ENCODE measurements around the gene CPTP. TPM values are rescaled to one million over a fixed set of nuclear protein-coding genes. Genes with fewer than 3 reads are reported as not detected.

CPTP gene
- total and polyA plus RNA-seq, 2 donors (not counting 1 experiment from before 2014, with no cell fraction given) = 17.1 to 18.8 TPM

DNA sequence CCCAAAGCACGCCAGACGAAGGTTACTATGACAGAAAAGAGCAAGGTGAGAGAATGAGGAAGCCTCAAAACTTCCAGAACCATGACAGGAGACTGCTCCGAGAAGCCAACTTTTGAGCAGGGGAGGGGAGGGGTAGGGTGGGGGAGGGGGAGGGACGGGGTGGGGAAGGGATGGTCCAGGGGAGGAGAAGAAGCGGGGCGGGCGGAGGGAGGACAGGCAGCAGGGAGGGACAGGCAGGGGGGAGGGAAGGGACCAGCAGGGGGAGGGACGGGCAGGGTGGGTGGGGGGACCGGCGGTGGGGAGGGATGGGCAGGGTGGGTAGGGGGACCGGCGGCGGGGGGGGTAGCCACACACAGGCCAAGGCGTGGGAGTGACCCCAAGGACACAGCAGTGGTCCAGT, 2.2 kb upstream of the CPTP start:
- Histone ChIP-seq H3K9ac (ENCODE audit: low read length) (no peak overlapping the region), H3K79me2 (ENCODE audit: control insufficient read depth, insufficient read depth, low read length) (peaks cover 63% of the 10 kb centered on the region)
- H3K27ac Mint-ChIP-seq = no peak overlapping the region

DNA sequence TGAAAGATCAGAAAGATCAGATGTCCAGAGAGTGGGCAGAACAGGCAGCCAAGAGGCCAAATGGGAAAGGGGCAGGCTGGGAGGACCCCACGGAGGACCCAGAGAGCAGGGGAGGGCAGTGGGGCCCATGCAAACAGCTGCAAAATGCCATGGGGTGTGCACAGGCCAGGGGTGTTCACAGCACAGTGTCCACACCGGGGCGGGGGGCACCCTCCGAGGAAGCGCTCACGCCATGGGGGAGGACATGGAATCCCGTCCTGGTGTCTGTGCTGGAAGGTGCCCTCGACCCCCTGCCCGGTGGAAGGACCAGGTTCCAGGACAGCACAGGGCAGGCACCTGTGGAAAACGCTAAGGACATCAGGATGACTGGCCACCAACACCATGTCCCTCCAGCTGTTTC, 1.6 kb upstream of the CPTP start:
- H3K4me1 Mint-ChIP-seq = peaks cover 29% of the 10 kb centered on the region
- Histone ChIP-seq H4K20me1 (ENCODE audit: control insufficient read depth, insufficient read depth, low read length, poor library complexity, severe bottlenecking) (peaks cover 62% of the 10 kb centered on the region), H3K4me3 (ENCODE audit: control extremely low read depth in 1 of 5, extremely low read depth in 1 of 5, insufficient read depth in 1 of 5, low read depth in 2 of 5, low read length in 4 of 5) (no peak overlapping the region), H3K27me3 (replicated peaks in 1 of 4; ENCODE audit: control extremely low read depth in 1 of 4, control insufficient read depth in 3 of 4, insufficient read depth in 4 of 4, low read length in 3 of 4) (no peaks in the 10 kb centered on the region), H3K4me2 (replicated peaks; ENCODE audit: low read depth, low read length, poor library complexity, severe bottlenecking) (peak overlapping the region; percentile 33), H3K36me3 (replicated peaks in 1 of 2; ENCODE audit: control extremely low read depth in 1 of 2, control insufficient read depth in 1 of 2, extremely low read depth in 1 of 2, insufficient read depth in 2 of 2, low read length in 1 of 2) (peaks cover 0 to 23% of the 10 kb centered on the region in 2 experiments), H3K9ac (ENCODE audit: low read length) (no peak overlapping the region), H3K9me3 (ENCODE audit: control extremely low read depth in 1 of 3, control insufficient read depth in 2 of 3, insufficient read depth in 1 of 3, low read length in 2 of 3) (no peaks in the 10 kb centered on the region), H3K4me1 (ENCODE audit: control insufficient read depth in 2 of 2, insufficient read depth in 2 of 2, low read length in 2 of 2) (peaks cover 20 to 32% of the 10 kb centered on the region in 2 donors), H2AFZ (ENCODE audit: insufficient read depth, low read depth, low read length, poor library complexity, severe bottlenecking) (no peak overlapping the region), H3K79me2 (ENCODE audit: control insufficient read depth, insufficient read depth, low read length) (peaks cover 63% of the 10 kb centered on the region), H3K27ac (ENCODE audit: low read length in 2 of 2) (no peak overlapping the region)
- CTCF ChIA-PET = no interaction called here
- POLR2A ChIA-PET = interaction anchor here (0.6 kb wide), 1 partner anchor 9 kb away, joined by 12 read pairs; no protein-coding TSS in a partner anchor
- WGBS (ENCODE audit: insufficient coverage) = 94% methylated on average over 10 of the region's 10 CpGs
- H3K27ac Mint-ChIP-seq = peak overlapping the region; percentile 81
- peak overlapping the region; percentile 93 for H3K4me3 Mint-ChIP-seq
- ATAC-seq (ENCODE audit: low read depth) (no peak), DNase-seq (no peak)
- no peaks in the 10 kb centered on the region for H3K9me3 Mint-ChIP-seq (ENCODE audit: insufficient read depth)
- intact Hi-C loops (cut with micrococcal nuclease) = no loop called here
- H3K27me3 Mint-ChIP-seq = no peaks in the 10 kb centered on the region
- TF ChIP-seq EZH2 (IDR thresholded peaks at IDR 0.05; ENCODE audit: borderline replicate concordance, insufficient read depth, low read depth, low read length, poor library complexity, severe bottlenecking) = no peak
- TF ChIP-seq CTCF (IDR thresholded peaks at IDR 0.05) = no peak

More for the DNA sequence above, 2.2 kb upstream of the CPTP start:
- Histone ChIP-seq H2AFZ (ENCODE audit: insufficient read depth, low read depth, low read length, poor library complexity, severe bottlenecking) (no peak overlapping the region), H3K36me3 (replicated peaks in 1 of 2; ENCODE audit: control extremely low read depth in 1 of 2, control insufficient read depth in 1 of 2, extremely low read depth in 1 of 2, insufficient read depth in 2 of 2, low read length in 1 of 2) (peaks cover 0 to 20% of the 10 kb centered on the region in 2 experiments), H3K4me3 (ENCODE audit: control extremely low read depth in 1 of 5, extremely low read depth in 1 of 5, insufficient read depth in 1 of 5, low read depth in 2 of 5, low read length in 4 of 5) (no peak overlapping the region), H4K20me1 (ENCODE audit: control insufficient read depth, insufficient read depth, low read length, poor library complexity, severe bottlenecking) (peaks cover 62% of the 10 kb centered on the region), H3K27me3 (replicated peaks in 1 of 4; ENCODE audit: control extremely low read depth in 1 of 4, control insufficient read depth in 3 of 4, insufficient read depth in 4 of 4, low read length in 3 of 4) (no peaks in the 10 kb centered on the region), H3K4me1 (ENCODE audit: control insufficient read depth in 2 of 2, insufficient read depth in 2 of 2, low read length in 2 of 2) (peaks cover 20 to 32% of the 10 kb centered on the region in 2 donors), H3K27ac (ENCODE audit: low read length in 2 of 2) (no peak overlapping the region), H3K9me3 (ENCODE audit: control extremely low read depth in 1 of 3, control insufficient read depth in 2 of 3, insufficient read depth in 1 of 3, low read length in 2 of 3) (no peaks in the 10 kb centered on the region), H3K4me2 (replicated peaks; ENCODE audit: low read depth, low read length, poor library complexity, severe bottlenecking) (no peak overlapping the region)
- intact Hi-C loops (cut with micrococcal nuclease) = no loop called here
- Mint-ChIP-seq H3K4me1 (peaks cover 29% of the 10 kb centered on the region), H3K4me3 (peak overlapping the region; percentile 93), H3K27me3 (no peaks in the 10 kb centered on the region), H3K9me3 (ENCODE audit: insufficient read depth) (no peaks in the 10 kb centered on the region)
- TF ChIP-seq EZH2 (IDR thresholded peaks at IDR 0.05; ENCODE audit: borderline replicate concordance, insufficient read depth, low read depth, low read length, poor library complexity, severe bottlenecking) (no peak), CTCF (IDR thresholded peaks at IDR 0.05) (no peak)
- CTCF ChIA-PET = no interaction called here
- DNase-seq (no peak), ATAC-seq (ENCODE audit: low read depth) (no peak)
- POLR2A ChIA-PET = interaction anchor here (0.6 kb wide), 1 partner anchor 10 kb away, joined by 12 read pairs; no protein-coding TSS in a partner anchor
- 96% methylated on average over 3 of the region's 14 CpGs for whole genome bisulfite sequencing (ENCODE audit: insufficient coverage)
